Raji (cell line): ENCODE data around the gene LRRFIP2.

Experiments used
- POLR2A ChIP-seq: IDR thresholded peaks from 2 replicates; pipeline ENCODE4 v1.6.1; 2011; ENCODE audit warnings: low read depth, low read length, control low read depth; ENCODE audit not compliant: insufficient read depth

Gene LRRFIP2

DNA sequence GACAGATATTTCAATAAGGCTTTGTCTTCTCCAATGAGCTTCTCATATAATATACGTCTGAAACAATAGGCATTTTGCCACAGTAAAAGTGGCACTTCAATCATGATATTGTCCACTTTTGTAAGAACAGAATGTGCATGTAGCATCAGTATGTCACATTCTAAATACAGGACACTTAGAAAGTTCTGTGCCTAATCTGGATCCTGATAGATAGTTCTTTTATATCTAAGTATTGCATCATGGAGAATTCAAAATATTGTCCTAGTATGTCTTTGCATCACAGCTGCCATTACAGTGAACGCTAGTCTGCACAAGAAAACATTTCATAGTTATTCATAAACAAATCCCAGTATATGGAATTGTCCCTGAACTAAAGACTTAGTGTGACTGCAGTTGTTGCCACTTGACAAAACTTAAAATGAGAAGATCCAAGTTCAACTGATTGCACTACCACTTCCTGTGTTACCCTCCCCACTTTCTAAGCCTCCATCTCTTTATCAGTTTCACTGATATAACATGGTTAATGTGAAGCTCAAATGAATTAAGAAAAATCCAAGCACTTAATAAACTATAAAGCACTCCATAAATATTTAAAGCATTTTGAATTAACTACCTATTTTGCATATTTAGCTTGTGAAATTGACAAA, 19.6 kb downstream of the LRRFIP2 start:
- no peak for TF ChIP-seq POLR2A

- TF ChIP-seq POLR2A: no peak
Observed at GRCh38 chr3:37150621-37151020, 23.8 kb downstream of the LRRFIP2 start.

DNA sequence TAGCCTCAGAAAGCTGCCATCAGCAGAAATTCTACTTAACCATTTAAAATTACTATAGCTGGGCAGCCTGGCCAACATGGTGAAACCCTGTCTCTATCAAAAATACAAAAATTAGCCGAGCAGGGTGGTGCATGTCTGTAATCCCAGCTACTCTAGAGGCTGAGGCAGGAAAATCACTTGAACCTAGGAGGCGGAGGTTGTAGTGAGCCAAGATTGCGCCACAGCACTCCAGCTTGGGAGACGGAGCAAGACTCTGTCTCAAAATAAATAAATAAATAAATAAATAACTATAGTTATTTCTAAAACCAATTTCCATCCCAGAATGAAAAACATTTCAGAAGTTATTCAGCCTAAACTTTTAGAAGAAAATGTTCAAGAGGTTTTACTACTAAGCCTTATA, 25.1 kb downstream of the LRRFIP2 start:
- TF ChIP-seq POLR2A: no peak

- no peak for TF ChIP-seq POLR2A
Observed at GRCh38 chr3:37148208-37148607, 26.2 kb downstream of the LRRFIP2 start.

DNA sequence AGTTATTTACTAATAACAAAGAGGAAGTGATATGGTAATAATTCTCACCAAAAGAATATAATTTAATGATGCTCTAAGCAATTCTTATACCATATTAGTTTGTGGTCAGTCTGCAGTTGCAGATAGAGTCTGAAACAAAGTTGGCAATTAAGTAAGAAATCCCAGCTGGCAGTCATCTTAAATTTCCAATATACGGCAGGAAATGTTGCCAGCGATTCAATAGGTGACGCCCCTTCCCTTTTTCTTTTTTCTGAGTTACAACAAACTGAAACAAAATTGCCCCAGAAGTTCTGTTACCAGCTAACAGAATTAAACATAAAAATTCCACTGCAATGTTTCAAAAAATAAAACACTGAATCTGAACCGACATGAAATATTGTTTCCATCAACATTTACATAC, 26.7 kb downstream of the LRRFIP2 start:
- TF ChIP-seq POLR2A: no peak

DNA sequence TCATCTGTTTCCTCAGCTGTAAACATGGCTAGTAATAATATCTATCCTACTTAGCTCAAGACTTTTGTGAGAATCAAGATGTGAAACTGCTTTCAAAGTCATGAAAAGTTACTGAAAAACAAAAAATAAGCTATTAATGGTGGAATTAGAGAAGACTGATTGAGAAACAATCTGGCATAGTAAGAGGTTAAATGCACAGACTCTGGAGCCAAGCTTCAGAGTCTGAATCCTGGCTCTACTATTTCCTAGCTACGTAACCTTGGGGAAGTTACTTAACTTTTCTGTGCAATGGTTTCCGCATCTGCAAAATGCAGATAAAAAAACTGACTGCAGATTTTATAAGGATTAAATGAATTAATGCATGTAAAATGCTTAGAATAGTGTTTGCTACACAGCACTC, 28.8 kb downstream of the LRRFIP2 start:
- no peak for TF ChIP-seq POLR2A

DNA sequence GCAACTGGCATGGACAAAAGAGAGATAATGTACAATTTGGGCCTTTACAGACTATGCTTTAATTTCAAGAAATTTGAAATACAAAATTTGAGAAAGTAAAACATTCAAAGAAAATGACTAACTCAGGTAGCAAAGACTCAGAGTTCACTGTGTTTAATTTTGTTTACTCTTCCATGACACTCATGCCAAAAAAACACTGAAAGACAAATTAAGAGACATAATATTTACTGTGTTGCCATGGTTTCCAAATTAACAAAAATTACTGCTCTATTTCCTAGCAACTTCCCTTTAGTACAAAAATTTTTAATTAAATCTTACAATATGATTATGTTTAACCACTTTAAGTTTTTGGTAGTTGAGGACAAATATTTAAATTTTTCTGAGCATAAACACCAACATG, 29.6 kb downstream of the LRRFIP2 start:
- no peak for TF ChIP-seq POLR2A

DNA sequence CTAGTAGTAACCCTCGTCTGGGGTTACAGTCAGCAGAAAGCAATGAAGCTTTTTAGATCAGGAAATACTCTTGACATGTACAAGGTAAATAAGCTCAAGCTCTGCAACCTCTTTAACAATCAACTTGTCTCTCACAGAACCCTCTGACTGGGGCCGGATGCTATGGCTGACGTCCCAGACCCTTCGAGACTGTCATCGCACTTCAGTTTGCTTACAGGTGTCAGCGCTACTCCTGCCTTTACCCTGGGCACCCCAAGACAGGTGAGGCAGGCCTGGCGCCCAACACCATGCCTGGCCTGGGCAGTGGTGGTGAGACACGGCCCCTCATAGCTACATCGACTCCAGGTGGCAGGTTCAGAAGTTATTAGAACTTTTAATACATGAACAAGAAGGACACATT, 30.6 kb downstream of the LRRFIP2 start:
- no peak for TF ChIP-seq POLR2A

DNA sequence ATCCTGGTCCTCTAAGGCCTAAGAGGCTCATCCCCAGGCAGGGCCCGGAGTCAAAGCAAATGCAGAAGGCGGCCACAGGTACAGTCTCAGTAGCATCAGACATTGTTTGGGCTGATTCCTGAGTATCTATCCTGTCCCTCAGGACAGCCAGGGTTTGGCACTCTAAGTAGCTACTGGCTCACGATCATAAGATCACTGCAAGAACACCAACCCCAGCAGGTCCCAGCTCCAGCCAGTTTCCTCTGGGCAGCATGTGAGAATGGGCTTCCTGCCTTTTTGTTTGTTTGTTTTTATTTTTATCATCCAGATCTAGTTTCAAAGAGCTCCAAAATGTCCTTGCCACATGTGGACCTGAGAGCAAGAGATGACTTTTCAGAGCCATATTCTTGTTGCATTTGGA, 32.7 kb downstream of the LRRFIP2 start:
- TF ChIP-seq POLR2A: no peak

DNA sequence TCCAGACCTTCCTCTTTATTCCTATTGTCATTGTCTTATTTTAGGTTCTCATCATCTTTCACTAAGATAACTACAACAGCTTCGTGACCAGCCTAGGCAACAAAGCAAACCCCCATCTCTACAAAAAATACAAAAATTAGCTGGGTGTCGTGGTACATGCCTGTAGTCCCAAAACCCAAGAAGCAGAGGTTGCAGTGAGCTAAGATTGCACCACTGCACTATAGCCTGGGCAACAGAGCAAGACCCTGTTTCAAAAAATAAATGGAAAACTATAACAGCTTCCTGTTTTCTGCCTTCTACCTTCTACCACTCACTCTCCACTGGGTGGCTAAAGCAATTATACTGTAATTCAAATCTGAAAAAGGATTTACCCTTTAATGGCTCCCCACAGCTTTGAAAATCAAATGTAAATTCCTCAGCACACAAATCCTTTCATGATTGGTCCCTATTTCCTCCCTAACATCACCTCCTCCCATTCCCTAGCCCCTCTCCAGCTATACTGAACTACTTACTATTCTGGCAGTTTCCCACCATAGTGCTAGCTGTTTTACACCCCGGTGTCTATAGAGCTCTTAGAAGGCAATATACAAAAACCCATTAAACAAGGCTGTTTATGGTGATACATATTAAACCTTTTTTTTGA, 33.4 kb downstream of the LRRFIP2 start:
- no peak for TF ChIP-seq POLR2A

- no peak for TF ChIP-seq POLR2A
Observed at GRCh38 chr3:37139567-37140052, 34.8 kb downstream of the LRRFIP2 start.

DNA sequence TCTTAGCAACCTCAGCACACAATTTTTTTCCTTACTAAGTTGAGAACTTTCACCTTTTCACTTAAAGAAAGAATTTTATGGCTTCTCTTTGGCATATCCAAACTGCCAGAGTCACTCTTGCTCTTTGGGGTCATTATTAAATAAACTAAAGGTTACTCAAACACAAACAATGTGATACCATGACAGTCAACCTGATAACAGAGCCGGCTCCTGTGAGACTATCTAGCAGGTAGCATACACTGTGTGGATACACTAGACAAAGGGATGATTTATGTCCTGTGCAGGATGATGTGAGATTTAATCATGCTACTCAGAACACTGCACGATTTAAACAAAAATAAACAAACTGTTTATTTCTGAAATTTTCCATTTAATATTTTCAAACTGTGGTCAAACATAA, 35.6 kb downstream of the LRRFIP2 start:
- no peak for TF ChIP-seq POLR2A

- no peak for TF ChIP-seq POLR2A
Observed at GRCh38 chr3:37137516-37137915, 36.9 kb downstream of the LRRFIP2 start.

DNA sequence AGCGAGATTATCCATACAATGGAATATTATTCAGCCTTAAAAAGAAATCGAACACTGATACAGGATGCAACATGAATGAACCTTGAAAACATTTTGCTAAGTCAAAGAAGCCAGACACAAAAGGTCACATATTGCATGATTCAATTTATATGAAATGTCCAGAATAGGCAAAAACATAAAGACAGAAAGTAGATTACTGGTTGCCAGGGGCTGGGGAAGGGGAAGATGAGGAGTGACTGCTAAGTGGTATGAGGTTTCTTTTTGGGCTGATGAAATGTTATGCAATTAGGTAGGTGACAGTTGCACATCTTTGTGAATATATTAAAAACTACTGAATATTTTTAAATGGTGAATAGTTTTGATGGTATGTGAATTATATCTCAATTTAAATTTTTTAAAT, 38.3 kb downstream of the LRRFIP2 start:
- TF ChIP-seq POLR2A: no peak

DNA sequence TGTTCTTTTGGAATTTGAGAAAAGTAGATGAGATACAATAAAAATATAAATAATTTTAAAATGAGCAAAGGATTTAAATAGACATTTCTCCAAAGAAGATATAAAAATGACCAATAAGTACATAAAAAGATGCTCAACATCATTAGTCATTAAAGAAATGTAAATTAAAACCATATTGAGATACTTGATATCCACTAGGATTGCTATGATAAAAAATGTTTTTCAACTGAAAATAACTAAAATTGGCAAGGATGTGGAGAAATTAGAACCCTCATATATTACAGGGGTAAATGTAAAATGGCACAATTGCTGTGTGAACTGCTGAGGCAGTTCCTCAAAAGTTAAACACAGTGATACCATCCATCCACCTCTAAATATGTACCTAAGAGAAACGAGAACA, 38.8 kb downstream of the LRRFIP2 start:
- TF ChIP-seq POLR2A: no peak

- TF ChIP-seq POLR2A: no peak
Observed at GRCh38 chr3:37132334-37132733, 42.0 kb downstream of the LRRFIP2 start.

- TF ChIP-seq POLR2A: no peak
Observed at GRCh38 chr3:37131860-37132144, 42.6 kb downstream of the LRRFIP2 start.
